ENCODE measurements around the gene ARPIN. TPM values are rescaled to one million over a fixed set of nuclear protein-coding genes. Genes with fewer than 3 reads are reported as not detected.

ARPIN gene
- total RNA-seq, 2 experiments from 2014 or later: not detected

Other genes starting within 250 kb of the ARPIN start
- under 1 TPM; 0.08 to 0.15 TPM for gene PLIN1, start 233.6 kb downstream of the ARPIN start, total RNA-seq
- gene PEX11A, start 222.2 kb downstream of the ARPIN start, total RNA-seq: 1 to 10 TPM; 2.4 to 2.8 TPM
- not detected for gene WDR93, start 222.1 kb downstream of the ARPIN start, total RNA-seq
- 1 to 10 TPM; 3.2 to 3.5 TPM for gene MESP1, start 161.7 kb downstream of the ARPIN start, total RNA-seq
- gene MESP2, start 136.6 kb downstream of the ARPIN start, total RNA-seq: not detected
- 1 to 10 TPM; 3.7 to 4.0 TPM for gene ANPEP, start 98.1 kb downstream of the ARPIN start, total RNA-seq
- 10 to 100 TPM; 28.3 to 30.3 TPM for gene AP3S2, start 19.0 kb downstream of the ARPIN start, total RNA-seq
- 10 to 100 TPM; 19.4 to 20.7 TPM for gene ZNF710, start 88.4 kb upstream of the ARPIN start, total RNA-seq
- gene IDH2, start 189.5 kb upstream of the ARPIN start, total RNA-seq: 100 to 1,000 TPM; 218 to 224 TPM